T-cell (primary cell): Measurements from ENCODE around the gene TMEM164. TPM values are rescaled to one million over a fixed set of nuclear protein-coding genes. Genes with fewer than 3 reads are reported as not detected.

Source experiments
- ATAC-seq, 4 experiments: fragments of 200-7000 bp in 3 of 4; fragments of 150-1000 bp in 1 of 4; cut with Tn5 transposase; replicated peaks in 1 of 4; 1 replicate in 3 of 4; 2 replicates in 1 of 4; pipeline ENCODE4 v1.10.0; 2021; ENCODE audit warnings: moderate library complexity in 3 of 4, mild to moderate bottlenecking in 2 of 4, moderate number of reproducible peaks in 1 of 4
- CTCF ChIA-PET, 2 donors: fragments of 300-600 bp; sonication (Branson Sonifier 250); formaldehyde crosslinking; loops; one replicate each; lab custom pipeline; 2022; ENCODE audit warnings: antibody characterized with exemption in 2 of 2; lab: Charles Lee
- POLR2A ChIA-PET, 2 donors: fragments of 300-600 bp; sonication (Branson Sonifier 250); formaldehyde crosslinking; loops; one replicate each; lab custom pipeline; 2022; ENCODE audit warnings: antibody characterized with exemption in 2 of 2; lab: Charles Lee
- DNase-seq, 35 experiments: peaks; one replicate each; pipeline versions ENCODE4 v3.0.0 to v3.0.0-alpha.2; 2013 to 2023
- H3K27ac ChIP-seq: one replicate; pipeline ENCODE4 v1.5.1; 2013; ENCODE audit warnings: low read length
- H3K27me3 ChIP-seq, 2 experiments: replicated peaks in 1 of 2; 1 replicate in 1 of 2; 2 replicates in 1 of 2; pipeline versions ENCODE4 v1.6.1 to v1.7.0; 2013; ENCODE audit warnings: low read length in 1 of 2, mixed read lengths in 1 of 2; ENCODE audit not compliant: control insufficient read depth in 2 of 2, insufficient read depth in 2 of 2; ENCODE audit errors: extremely low read depth in 1 of 2
- H3K36me3 ChIP-seq, 2 donors: 1 replicate in 1 of 2; 2 replicates in 1 of 2; pipeline versions ENCODE4 v1.6.1 to v1.7.0; 2013; ENCODE audit warnings: low read length in 1 of 2; ENCODE audit not compliant: control insufficient read depth in 2 of 2, insufficient read depth in 1 of 2; ENCODE audit errors: extremely low read depth in 1 of 2
- H3K4me1 ChIP-seq, 2 experiments: 1 replicate in 1 of 2; 2 replicates in 1 of 2; pipeline versions ENCODE4 v1.6.1 to v1.7.0; 2013; ENCODE audit warnings: low read length in 2 of 2, mixed read lengths in 1 of 2; ENCODE audit not compliant: insufficient read depth in 2 of 2, control insufficient read depth in 1 of 2; ENCODE audit errors: extremely low read depth in 1 of 2
- H3K4me3 ChIP-seq, 2 donors: 1 replicate in 1 of 2; 2 replicates in 1 of 2; pipeline versions ENCODE4 v1.5.1 to v1.7.0; 2013; ENCODE audit warnings: mild to moderate bottlenecking in 2 of 2, low read length in 1 of 2, moderate library complexity in 1 of 2; ENCODE audit not compliant: control insufficient read depth in 1 of 2; ENCODE audit errors: extremely low read depth in 1 of 2
- H3K9me3 ChIP-seq: 2 replicates; pipeline ENCODE4 v1.7.0; 2013
- H3K27ac Mint-ChIP-seq, 2 donors: one replicate each; pipeline ENCODE4 v1.8.0; 2020 to 2021; ENCODE audit warnings: mild to moderate bottlenecking in 2 of 2, mixed read lengths in 2 of 2
- H3K27me3 Mint-ChIP-seq, 2 donors: one replicate each; pipeline ENCODE4 v1.8.0; 2021 to 2022; ENCODE audit warnings: mixed read lengths in 2 of 2
- H3K36me3 Mint-ChIP-seq: one replicate; pipeline ENCODE4 v1.8.0; 2021; ENCODE audit warnings: mixed read lengths
- H3K4me1 Mint-ChIP-seq, 3 donors: one replicate each; pipeline ENCODE4 v1.8.0; 2020 to 2022; ENCODE audit warnings: mixed read lengths in 3 of 3, mild to moderate bottlenecking in 1 of 3
- H3K4me3 Mint-ChIP-seq, 3 donors: one replicate each; pipeline ENCODE4 v1.8.0; 2020 to 2022; ENCODE audit warnings: mild to moderate bottlenecking in 3 of 3, mixed read lengths in 3 of 3, moderate library complexity in 3 of 3
- H3K9me3 Mint-ChIP-seq, 3 donors: one replicate each; pipeline ENCODE4 v1.8.0; 2020 to 2022; ENCODE audit warnings: mixed read lengths in 3 of 3
- WGBS: methylation state at CpG from one replicate; pipeline ENCODE4 v1.1.5; 2013; ENCODE audit warnings: missing lambda C conversion rate; ENCODE audit not compliant: insufficient coverage; 5-methylcytosine and 5-hydroxymethylcytosine counted together
- total RNA-seq, 35 experiments: library from RNA in 6 of 35; stranded (reverse) in 6 of 35; fragments of 120-200 nt in 1 of 35; gene quantifications; one replicate each; pipeline versions ENCODE4 v1.2.1 to v1.2.4 and lab custom pipeline; 2013 to 2026

Gene TMEM164
- total RNA-seq, 5 donors from 2014 or later (not counting 1 experiment from before 2014, with no cell fraction given): 16.9 to 20.6 (median 19.8) TPM

DNA sequence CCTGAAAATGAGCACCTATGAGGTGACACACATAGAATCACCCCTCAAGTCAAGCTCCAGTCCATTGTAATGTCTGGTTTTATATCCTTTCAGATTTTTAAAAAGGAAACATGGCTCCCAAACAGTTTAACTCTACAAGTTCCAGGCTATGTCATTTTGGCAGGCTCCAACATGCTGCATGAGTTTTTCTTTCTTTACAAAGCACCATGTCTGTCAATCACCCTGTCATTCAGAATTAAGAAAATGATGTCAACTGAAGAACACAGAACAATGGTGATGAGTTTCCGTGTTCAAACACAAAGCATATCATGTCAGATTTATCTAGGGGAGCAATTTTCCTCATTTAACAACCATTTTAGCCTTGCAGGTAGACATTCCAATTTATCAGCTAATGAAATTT lies 208.4 kb downstream of the TMEM164 start:
- POLR2A ChIA-PET: no interaction called here

DNA sequence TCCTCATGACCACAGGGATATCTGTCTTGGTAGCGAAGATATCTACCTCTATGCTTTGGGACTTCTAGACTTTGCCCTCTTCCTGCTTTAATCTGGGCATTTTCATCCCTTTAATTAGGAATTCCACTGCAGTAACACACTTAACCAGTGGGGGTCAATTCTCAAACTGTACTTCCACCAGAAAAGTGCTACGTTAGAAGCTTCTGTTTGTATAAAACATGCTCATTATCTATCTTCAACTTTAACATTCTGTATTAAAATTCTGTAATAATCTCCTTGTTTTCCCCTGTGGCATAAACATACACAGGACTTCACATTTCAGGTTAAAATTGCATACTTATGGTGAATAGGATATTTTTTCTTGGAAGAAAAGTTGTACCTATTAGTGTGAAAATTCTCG lies 209.4 kb downstream of the TMEM164 start:
- CTCF ChIA-PET: no interaction called here
- H3K36me3 Mint-ChIP-seq: peaks cover 20% of the 10 kb centered on the region
- H3K9me3 ChIP-seq: no peaks in the 10 kb centered on the region
- no peaks in the 10 kb centered on the region for H3K27me3 ChIP-seq
- POLR2A ChIA-PET: no interaction called here
- no peak overlapping the region for H3K4me3 Mint-ChIP-seq
- no peaks in the 10 kb centered on the region for H3K36me3 ChIP-seq
- peaks cover 2 to 25% (median 10%) of the 10 kb centered on the region in 3 donors for H3K4me1 Mint-ChIP-seq
- no CpG with 5 or more reads among the region's 3 CpGs for WGBS
- no peak overlapping the region for H3K27ac Mint-ChIP-seq
- ATAC-seq (no peak), DNase-seq (no peak)
- H3K27me3 Mint-ChIP-seq: peaks cover 0 to 4% of the 10 kb centered on the region in 2 donors
- H3K4me1 ChIP-seq: peaks cover 0 to 4% of the 10 kb centered on the region in 2 experiments
- no peak overlapping the region for H3K27ac ChIP-seq
- H3K4me3 ChIP-seq: no peak overlapping the region
- H3K9me3 Mint-ChIP-seq: no peaks in the 10 kb centered on the region

More for the DNA sequence above, 208.4 kb downstream of the TMEM164 start:
- no peak overlapping the region for H3K4me3 Mint-ChIP-seq
- no CpG with 5 or more reads among the region's 1 CpG for WGBS
- no peaks in the 10 kb centered on the region for H3K9me3 Mint-ChIP-seq
- no peak overlapping the region for H3K27ac Mint-ChIP-seq
- no peaks in the 10 kb centered on the region for H3K27me3 ChIP-seq
- no peaks in the 10 kb centered on the region for H3K4me1 ChIP-seq
- peaks cover 0 to 17% (median 4%) of the 10 kb centered on the region in 3 donors for H3K4me1 Mint-ChIP-seq
- H3K27me3 Mint-ChIP-seq: peaks cover 0 to 4% of the 10 kb centered on the region in 2 donors
- no peaks in the 10 kb centered on the region for H3K9me3 ChIP-seq
- DNase-seq: no peak
- no peaks in the 10 kb centered on the region for H3K36me3 ChIP-seq
- ATAC-seq: no peak
- peaks cover 24% of the 10 kb centered on the region for H3K36me3 Mint-ChIP-seq
- CTCF ChIA-PET: no interaction called here
- H3K4me3 ChIP-seq: no peak overlapping the region
- no peak overlapping the region for H3K27ac ChIP-seq

DNA sequence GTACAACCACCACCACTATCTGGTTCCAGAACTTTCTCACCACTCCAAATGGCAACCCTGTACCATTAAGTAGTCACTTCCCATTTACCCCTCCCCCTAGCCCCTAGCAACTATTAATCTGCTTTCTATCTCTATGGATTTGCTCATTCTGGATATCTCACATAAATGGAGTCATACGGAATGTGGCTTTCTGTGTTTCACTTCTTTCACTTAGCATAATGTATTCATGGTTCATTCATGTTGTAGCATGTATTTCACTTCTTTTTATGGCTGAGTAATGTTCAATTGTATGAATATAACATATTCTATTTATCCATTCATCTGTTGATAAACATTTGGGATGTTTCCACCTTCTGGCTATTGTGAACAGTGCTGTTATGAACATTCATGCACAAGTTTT lies 210.3 kb downstream of the TMEM164 start:
- ChIA-PET POLR2A (no interaction called here), CTCF (no interaction called here)
- Mint-ChIP-seq H3K36me3 (peaks cover 17% of the 10 kb centered on the region), H3K4me1 (peaks cover 7 to 32% (median 18%) of the 10 kb centered on the region in 3 donors), H3K27ac (no peak overlapping the region), H3K27me3 (peaks cover 0 to 4% of the 10 kb centered on the region in 2 donors), H3K9me3 (no peaks in the 10 kb centered on the region), H3K4me3 (no peak overlapping the region)
- Histone ChIP-seq H3K36me3 (no peaks in the 10 kb centered on the region), H3K4me1 (peaks cover 0 to 4% of the 10 kb centered on the region in 2 experiments), H3K27me3 (no peaks in the 10 kb centered on the region), H3K4me3 (no peak overlapping the region), H3K27ac (no peak overlapping the region), H3K9me3 (no peaks in the 10 kb centered on the region)
- DNase-seq: no peak
- WGBS: no CpG with 5 or more reads among the region's 1 CpG
- no peak for ATAC-seq

DNA sequence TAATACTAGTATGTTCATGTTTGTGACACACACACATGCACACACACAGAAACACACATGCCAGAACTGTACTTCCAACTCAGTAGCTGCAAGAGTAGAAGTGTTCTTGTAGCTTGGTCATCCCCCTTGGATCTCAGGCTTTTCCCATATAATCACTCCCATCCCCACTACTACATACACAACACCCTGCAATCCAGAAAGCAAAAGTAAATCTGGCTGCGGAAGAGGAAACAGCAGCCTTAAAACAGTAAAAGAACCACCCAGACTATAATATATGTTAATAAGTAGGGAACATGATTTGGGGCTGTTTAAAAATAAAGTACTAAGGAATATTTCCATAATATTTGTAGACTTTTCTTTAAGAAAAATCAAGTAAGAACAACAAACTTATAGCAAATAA lies 211.8 kb downstream of the TMEM164 start:
- peak overlapping the region in 1 of 2 donors; percentile 21 for H3K27ac Mint-ChIP-seq
- no peaks in the 10 kb centered on the region for H3K9me3 Mint-ChIP-seq
- H3K4me3 Mint-ChIP-seq: no peak overlapping the region
- ChIA-PET POLR2A (interaction anchor here in 1 of 2 donors (0.6 kb wide), 1 partner anchor 122 kb away, joined by 3 read pairs; no protein-coding TSS in a partner anchor), CTCF (no interaction called here)
- H3K4me3 ChIP-seq: no peak overlapping the region
- no CpG with 5 or more reads among the region's 1 CpG for WGBS
- H3K27me3 Mint-ChIP-seq: peaks cover 0 to 4% of the 10 kb centered on the region in 2 donors
- no peak for ATAC-seq
- H3K27ac ChIP-seq: no peak overlapping the region
- H3K9me3 ChIP-seq: no peaks in the 10 kb centered on the region
- no peak for DNase-seq
- H3K4me1 ChIP-seq: peaks cover 0 to 4% of the 10 kb centered on the region in 2 experiments
- H3K36me3 ChIP-seq: no peaks in the 10 kb centered on the region
- peaks cover 17% of the 10 kb centered on the region for H3K36me3 Mint-ChIP-seq
- no peaks in the 10 kb centered on the region for H3K27me3 ChIP-seq
- peaks cover 7 to 42% (median 26%) of the 10 kb centered on the region in 3 donors for H3K4me1 Mint-ChIP-seq

DNA sequence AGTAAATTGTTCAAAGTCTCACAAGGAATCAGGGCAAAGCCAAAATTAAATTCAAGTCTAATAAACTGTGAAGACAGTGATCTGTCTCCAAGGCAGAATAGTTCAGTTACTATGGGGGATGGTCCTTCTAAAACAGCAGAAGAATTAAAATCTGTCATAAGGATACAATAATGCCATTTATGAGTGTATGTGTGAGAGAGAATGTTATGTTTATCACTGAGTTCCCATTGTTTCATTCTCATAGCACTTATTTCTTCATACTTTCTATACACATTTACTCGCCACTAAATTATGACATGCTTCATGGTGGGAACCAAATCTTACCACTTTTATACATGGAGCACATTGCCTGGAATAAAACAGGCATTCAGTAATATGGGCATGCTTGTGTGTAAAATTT lies 212.5 kb downstream of the TMEM164 start:
- Histone ChIP-seq H3K9me3 (no peaks in the 10 kb centered on the region), H3K27me3 (no peaks in the 10 kb centered on the region), H3K4me1 (peaks cover 0 to 4% of the 10 kb centered on the region in 2 experiments), H3K27ac (no peak overlapping the region), H3K36me3 (no peaks in the 10 kb centered on the region), H3K4me3 (no peak overlapping the region)
- no peak overlapping the region for H3K27ac Mint-ChIP-seq
- ChIA-PET CTCF (no interaction called here), POLR2A (interaction anchor here in 1 of 2 donors (0.6 kb wide), 1 partner anchor 11 kb away, joined by 3 read pairs; no protein-coding TSS in a partner anchor)
- no peak for DNase-seq
- no peak overlapping the region for H3K4me3 Mint-ChIP-seq
- peaks cover 17% of the 10 kb centered on the region for H3K36me3 Mint-ChIP-seq
- no peaks in the 10 kb centered on the region for H3K9me3 Mint-ChIP-seq
- no peak for ATAC-seq
- H3K27me3 Mint-ChIP-seq: peaks cover 0 to 4% of the 10 kb centered on the region in 2 donors
- H3K4me1 Mint-ChIP-seq: peaks cover 7 to 47% (median 31%) of the 10 kb centered on the region in 3 donors
- WGBS: no CpG with 5 or more reads among the region's 1 CpG

DNA sequence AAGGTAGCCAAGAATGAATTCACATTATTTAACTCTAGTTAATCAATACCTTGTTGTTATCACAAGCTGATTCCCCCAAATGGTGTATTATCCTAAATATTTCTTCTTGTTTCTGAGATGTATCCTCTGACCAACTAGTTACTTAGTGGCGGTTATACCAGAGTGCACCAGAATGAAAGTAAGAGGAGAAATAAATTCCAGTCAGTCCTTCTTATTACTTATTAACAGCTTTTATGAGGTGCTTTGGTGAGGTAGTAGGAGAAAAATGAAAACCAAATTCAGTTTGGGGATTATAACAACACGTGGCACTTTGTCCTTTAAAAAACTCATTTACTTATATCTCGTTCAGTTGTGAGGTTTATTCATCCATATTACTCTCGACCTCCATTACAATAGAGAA lies 213.1 kb downstream of the TMEM164 start:
- no peak for ATAC-seq
- no peak overlapping the region for H3K27ac ChIP-seq
- ChIA-PET POLR2A (no interaction called here), CTCF (interaction anchor here in 1 of 2 donors (0.5 kb wide), 1 partner anchor 189 kb away, joined by 5 read pairs; no protein-coding TSS in a partner anchor)
- H3K27me3 Mint-ChIP-seq: peaks cover 0 to 4% of the 10 kb centered on the region in 2 donors
- H3K4me3 ChIP-seq: no peak overlapping the region
- no peak for DNase-seq
- H3K27me3 ChIP-seq: no peaks in the 10 kb centered on the region
- H3K9me3 Mint-ChIP-seq: no peaks in the 10 kb centered on the region
- H3K27ac Mint-ChIP-seq: no peak overlapping the region
- peaks cover 7 to 49% (median 31%) of the 10 kb centered on the region in 3 donors for H3K4me1 Mint-ChIP-seq
- no peaks in the 10 kb centered on the region for H3K9me3 ChIP-seq
- no CpG with 5 or more reads among the region's 4 CpGs for WGBS
- H3K4me3 Mint-ChIP-seq: no peak overlapping the region
- no peaks in the 10 kb centered on the region for H3K36me3 ChIP-seq
- peaks cover 0 to 4% of the 10 kb centered on the region in 2 experiments for H3K4me1 ChIP-seq
- H3K36me3 Mint-ChIP-seq: peaks cover 17% of the 10 kb centered on the region
